ENCODE data around the gene RNF150.
"Not testable (repeated sequence)": the region's sequence is repeated elsewhere in the genome, so short reads cannot be mapped to it uniquely, and the experiment has no call there.

The RNF150 gene

GRCh38 chr4:141074098-141074878 lies 59.0 kb downstream of the RNF150 start:
- DNase-seq: no peak

DNA sequence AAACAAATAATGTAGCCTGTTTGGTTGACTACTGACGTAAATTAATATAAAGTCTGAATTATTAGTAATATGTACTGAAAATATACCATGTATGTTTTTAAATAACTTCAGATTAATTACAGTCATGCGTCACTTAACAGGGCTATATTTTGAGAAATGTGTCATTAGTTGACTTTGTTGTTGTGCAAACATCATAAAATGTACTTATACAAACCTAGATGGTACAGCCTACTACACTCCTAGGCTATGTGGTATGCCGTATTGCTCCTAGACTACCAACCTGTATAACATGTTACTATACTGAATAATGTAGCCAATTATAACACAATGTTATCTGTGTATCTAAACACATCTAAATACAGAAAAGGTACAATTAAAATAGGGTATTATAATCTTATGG lies 66.6 kb downstream of the RNF150 start:
- DNase-seq: no peak

- DNase-seq: no peak
Observed at GRCh38 chr4:141065872-141066271, 67.4 kb downstream of the RNF150 start.

DNA sequence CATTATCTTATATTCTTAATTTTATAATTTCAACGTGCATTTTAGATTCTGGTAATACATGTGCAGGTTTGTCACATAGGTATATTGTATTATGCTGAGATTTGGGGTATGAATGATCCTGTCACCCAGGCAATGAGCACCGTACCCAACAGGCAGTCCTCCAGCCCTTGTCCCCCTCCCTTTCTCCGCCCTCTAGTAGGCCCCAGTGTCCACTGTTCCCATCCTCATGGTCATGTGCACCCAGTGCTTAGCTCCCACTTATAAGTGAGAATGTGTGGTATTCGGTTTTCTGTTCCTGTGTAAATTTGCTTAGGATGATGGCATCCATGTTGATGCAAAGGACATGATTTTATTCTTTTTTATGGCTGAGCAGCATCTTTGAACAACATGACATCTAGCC lies 70.6 kb downstream of the RNF150 start:
- DNase-seq: no peak

- no peak for DNase-seq
Observed at GRCh38 chr4:141058591-141059512, 74.4 kb downstream of the RNF150 start.

DNA sequence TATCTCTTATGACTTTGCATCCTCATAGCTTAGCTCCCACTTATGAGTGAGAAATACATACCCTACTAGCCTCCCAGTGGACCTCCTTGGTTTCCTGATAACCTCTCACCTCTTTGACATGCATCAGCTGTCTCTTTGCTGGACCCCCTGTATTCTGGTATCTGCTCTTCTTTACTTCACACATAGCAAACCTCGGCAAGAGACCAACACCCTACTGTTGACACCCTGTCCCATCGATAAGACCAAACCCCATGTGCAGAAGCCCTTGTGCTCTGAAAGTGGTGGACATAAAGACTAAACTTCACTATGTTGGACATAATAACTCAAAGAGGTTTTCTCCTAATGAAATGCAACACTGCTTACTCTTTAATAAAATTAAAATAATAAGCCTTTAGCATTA lies 75.7 kb downstream of the RNF150 start:
- no peak for DNase-seq

DNA sequence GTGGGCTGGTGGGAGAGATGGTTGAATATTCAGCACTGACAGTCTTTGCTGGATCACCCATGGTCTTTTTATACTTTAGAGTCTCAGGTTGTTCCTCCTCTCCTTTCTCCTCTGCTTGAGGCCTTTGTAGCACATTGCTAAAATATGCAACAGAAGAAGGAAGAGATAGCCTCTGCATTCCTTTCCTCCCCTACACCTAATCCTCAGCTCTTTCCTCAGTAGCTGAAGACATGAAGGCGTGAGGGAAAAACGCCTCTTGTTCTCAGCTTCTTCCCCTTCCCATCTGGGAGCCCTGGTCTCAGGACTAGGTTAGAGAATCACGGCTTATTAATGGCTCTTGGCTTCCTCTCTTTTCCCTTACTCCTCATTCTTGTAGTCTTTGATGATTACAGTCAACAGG lies 76.8 kb downstream of the RNF150 start:
- DNase-seq: no peak

GRCh38 chr4:141054446-141054845 lies 78.8 kb downstream of the RNF150 start:
- DNase-seq: no peak

- DNase-seq: not testable (repeated sequence)
Observed at GRCh38 chr4:141050999-141051398, 82.3 kb downstream of the RNF150 start.

- no peak for DNase-seq
Observed at GRCh38 chr4:141047228-141047884, 85.9 kb downstream of the RNF150 start.

GRCh38 chr4:141046255-141046654 lies 87.0 kb downstream of the RNF150 start:
- no peak for DNase-seq

DNA sequence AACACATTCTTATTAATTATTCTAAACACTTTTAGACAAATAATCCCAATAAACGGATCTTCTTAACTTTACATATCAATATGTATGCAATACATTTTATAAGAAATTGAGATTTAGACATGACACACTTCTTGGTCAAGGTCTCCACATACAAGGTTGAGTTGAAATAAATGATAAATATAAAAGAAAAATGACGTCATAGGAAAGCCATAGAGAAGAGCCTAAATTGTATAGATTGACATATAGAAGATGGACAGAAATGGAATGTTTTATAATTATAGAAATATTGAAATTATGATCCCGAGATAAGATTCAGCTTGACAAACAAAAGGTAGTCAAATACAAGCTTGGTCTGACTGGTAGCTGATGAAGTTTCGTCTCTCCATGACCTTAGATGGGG lies 87.4 kb downstream of the RNF150 start:
- DNase-seq: no peak

GRCh38 chr4:141041021-141041476 lies 92.2 kb downstream of the RNF150 start:
- DNase-seq: no peak

DNA sequence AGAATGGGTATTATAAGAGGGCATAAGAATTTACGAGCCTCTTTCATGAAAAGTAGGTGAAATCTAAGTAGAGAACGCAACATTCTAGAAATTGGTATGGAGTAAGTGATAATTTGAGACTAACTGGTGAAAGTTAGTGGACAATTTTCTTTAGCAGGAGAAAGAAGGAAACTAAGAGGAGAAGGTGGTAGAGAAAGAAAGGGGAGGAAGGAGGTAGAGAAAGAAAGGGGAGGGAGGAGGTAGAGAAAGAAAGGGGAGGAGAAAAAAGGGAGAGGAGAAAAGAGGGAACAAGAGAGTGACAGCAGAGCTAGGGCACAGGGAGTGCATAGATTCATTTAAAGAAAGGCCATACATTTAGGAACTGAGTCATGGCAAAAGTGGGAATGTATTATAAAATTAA lies 94.1 kb downstream of the RNF150 start:
- DNase-seq: no peak

DNA sequence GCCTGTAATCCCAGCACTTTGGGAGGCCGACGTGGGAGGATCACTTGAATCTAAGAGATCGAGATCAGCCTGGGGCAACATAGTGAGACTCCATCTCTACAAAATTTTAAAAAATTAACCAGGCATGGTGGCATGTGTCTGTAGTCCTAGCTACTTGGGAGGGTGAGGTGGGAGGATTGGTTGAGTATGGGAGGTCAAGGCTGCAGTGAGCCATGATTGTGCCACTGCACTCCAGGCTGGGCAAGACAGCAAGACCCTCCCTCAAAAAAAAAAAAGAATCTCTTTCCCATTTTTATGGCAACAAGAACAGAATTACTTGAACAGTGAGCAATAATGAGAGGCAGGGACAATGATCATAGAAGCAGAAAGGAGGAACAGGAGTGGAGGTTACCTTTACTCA lies 94.8 kb downstream of the RNF150 start:
- no peak for DNase-seq

- no peak for DNase-seq
Observed at GRCh38 chr4:141037446-141037845, 95.8 kb downstream of the RNF150 start.

DNA sequence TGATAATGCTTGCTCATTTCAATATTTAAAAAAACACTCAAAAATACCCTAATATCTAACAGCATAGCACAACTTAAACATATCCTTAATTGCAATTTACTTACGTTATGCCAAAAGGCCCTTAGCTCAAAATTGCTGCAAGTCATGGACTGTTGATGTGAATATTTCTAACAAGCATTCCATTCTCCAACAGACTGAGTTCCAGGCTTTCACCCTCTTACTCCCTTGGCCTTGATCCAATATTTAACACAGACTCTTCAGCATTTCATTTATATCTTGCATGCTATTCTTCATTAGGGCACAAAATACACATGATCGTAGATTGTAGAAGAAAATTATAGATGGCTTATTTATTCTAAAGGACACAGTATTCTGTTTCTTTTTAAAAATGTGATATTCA lies 96.5 kb downstream of the RNF150 start:
- DNase-seq: no peak

DNA sequence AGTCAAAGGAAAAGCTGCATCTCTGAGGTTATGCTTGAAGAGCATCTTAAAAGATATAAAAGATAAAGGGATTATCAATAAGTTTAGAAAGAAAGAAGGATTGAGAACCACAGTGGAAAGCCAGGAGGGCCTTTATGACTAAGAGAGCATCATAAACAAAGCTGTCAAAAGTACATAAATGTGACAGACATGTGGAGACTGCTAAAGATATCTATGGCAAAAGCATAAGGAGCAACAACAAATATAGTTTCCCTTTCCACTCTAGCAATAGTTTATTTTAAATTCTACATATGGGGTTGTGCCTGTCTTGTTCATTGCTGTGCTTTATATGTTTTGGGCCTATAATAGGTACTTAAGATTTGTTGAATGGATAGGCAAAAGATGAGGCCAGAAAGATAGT lies 97.3 kb downstream of the RNF150 start:
- no peak for DNase-seq

GRCh38 chr4:141028024-141028529 lies 105.2 kb downstream of the RNF150 start:
- no peak for DNase-seq

GRCh38 chr4:141027421-141027820 lies 105.8 kb downstream of the RNF150 start:
- DNase-seq: no peak

DNA sequence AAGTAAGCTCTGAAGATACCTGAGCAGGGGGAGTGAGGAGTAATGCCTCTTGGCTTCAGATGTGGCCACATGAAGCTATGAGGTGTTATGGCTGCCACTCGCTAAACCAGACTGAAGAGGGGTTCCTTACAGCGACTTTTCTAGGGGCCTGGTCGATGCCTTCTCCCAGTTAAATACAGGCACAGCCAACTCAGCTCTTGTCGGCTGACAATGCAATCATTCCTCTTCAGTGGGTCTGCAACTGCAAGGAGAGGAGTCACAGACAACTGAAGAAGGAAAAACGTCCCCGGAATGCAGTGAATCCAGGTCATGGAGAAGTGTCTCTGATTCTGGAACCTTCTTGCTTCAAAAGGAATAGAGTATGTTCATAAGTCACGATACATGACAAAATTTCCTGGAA lies 106.4 kb downstream of the RNF150 start:
- DNase-seq: no peak

DNA sequence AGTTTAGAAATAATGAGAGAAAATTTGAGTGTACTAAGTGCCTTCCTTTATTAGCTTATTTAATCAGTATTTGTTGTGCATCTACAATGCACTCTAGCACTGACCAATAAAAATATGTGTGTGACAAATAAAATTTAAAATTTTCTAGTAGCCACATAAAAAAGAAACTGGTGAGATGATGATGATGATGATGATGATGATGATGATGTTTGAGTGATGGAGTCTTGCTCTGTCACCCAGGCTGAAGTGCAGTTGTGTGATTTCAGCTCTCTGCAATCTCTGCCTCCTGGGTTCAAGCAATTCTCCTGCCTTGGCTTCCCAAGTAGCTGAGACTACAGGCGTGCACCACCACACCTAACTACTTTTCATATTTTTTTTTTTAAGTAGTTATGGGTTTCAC lies 110.2 kb downstream of the RNF150 start:
- no peak for DNase-seq

DNA sequence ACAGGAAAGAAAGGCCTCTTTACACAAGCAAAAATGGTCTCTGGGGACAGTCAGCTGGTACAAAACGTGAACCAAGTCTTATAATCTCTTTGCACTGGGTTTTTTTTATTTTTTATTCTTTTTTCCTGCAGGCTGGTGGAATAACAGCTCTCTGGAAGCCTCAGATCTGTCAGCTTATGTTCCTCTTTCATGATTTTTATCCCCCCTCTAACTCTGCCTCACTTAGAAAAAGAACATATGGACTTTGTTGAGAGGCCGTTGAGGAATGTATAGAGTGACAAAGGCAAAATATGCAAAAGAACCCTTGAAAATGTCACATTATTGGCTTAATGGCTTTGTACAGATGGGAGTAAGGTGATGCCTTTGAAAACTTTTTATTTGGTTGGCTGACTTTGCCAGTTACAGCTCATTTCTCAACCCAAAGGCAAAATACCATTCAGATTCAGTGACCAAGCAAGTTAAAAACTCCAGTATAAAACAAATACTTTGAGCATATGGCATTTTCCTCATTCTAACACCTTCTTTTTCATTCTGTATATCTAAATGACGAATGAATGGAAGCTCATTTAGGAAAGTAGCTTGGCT lies 111.1 kb downstream of the RNF150 start:
- no peak for DNase-seq

Data from right hindlimb (tissue), 1 donor.